ENCODE results near the gene SMOC1.

The SMOC1 gene

GRCh38 chr14:70008284-70009262 is 129.4 kb downstream of the SMOC1 start:
- DNase-seq (ENCODE audit: low read depth), result no peak
- no peak overlapping the region for H3K4me3 ChIP-seq (replicated peaks; ENCODE audit: low read depth, low read length)
- TF ChIP-seq CTCF (IDR thresholded peaks at IDR 0.05; ENCODE audit: low read length, missing control alignments), result no peak

- no peak for DNase-seq (ENCODE audit: low read depth)
- no peak for TF ChIP-seq CTCF (IDR thresholded peaks at IDR 0.05; ENCODE audit: low read length, missing control alignments)
- no peak overlapping the region for H3K4me3 ChIP-seq (replicated peaks; ENCODE audit: low read depth, low read length)
Observed at GRCh38 chr14:70009961-70010360, 130.7 kb downstream of the SMOC1 start.

- no peak overlapping the region for H3K4me3 ChIP-seq (replicated peaks; ENCODE audit: low read depth, low read length)
- TF ChIP-seq CTCF (IDR thresholded peaks at IDR 0.05; ENCODE audit: low read length, missing control alignments), result no peak
- DNase-seq (ENCODE audit: low read depth), result no peak
Observed at GRCh38 chr14:70011098-70011497, 131.9 kb downstream of the SMOC1 start.

- no peak for TF ChIP-seq CTCF (IDR thresholded peaks at IDR 0.05; ENCODE audit: low read length, missing control alignments)
- no peak for DNase-seq (ENCODE audit: low read depth)
- no peak overlapping the region for H3K4me3 ChIP-seq (replicated peaks; ENCODE audit: low read depth, low read length)
Observed at GRCh38 chr14:70011708-70012107, 132.5 kb downstream of the SMOC1 start.

GRCh38 chr14:70013271-70013873 is 134.2 kb downstream of the SMOC1 start:
- H3K4me3 ChIP-seq (replicated peaks; ENCODE audit: low read depth, low read length), result no peak overlapping the region
- peak; percentile 23 for DNase-seq (ENCODE audit: low read depth)
- TF ChIP-seq CTCF (IDR thresholded peaks at IDR 0.05; ENCODE audit: low read length, missing control alignments), result peak; percentile 77

GRCh38 chr14:70014406-70015095 is 135.3 kb downstream of the SMOC1 start:
- no peak overlapping the region for H3K4me3 ChIP-seq (replicated peaks; ENCODE audit: low read depth, low read length)
- DNase-seq (ENCODE audit: low read depth), result no peak
- TF ChIP-seq CTCF (IDR thresholded peaks at IDR 0.05; ENCODE audit: low read length, missing control alignments), result no peak

Data from fibroblast of pulmonary artery (primary cell).